HepG2 (cell line): ENCODE measurements around the gene NEU1. TPM values are rescaled to one million over a fixed set of nuclear protein-coding genes. Genes with fewer than 3 reads are reported as not detected.

ENCODE experiments used
- AKAP8 ChIP-seq: sonication (generic); formaldehyde crosslinking; IDR thresholded peaks from 2 replicates; pipeline ENCODE4 v1.5.1; 2020; ENCODE audit warnings: mild to moderate bottlenecking, missing genetic modification reagents
- BORCS8-MEF2B ChIP-seq: sonication (generic); formaldehyde crosslinking; IDR thresholded peaks from 2 replicates; pipeline ENCODE4 v1.8.0; 2022; ENCODE audit warnings: mild to moderate bottlenecking, missing genetic modification reagents
- HNF4A ChIP-seq: sonication (generic); formaldehyde crosslinking; IDR thresholded peaks from 2 replicates; pipeline ENCODE4 v1.4.0; 2020; ENCODE audit warnings: missing genetic modification reagents
- HNRNPLL ChIP-seq: fragments of 200-400 bp; formaldehyde crosslinking; IDR thresholded peaks from 2 replicates; pipeline ENCODE4 v1.6.1; 2017; ENCODE audit warnings: mild to moderate bottlenecking, low read depth, low read length; ENCODE audit not compliant: poor library complexity, severe bottlenecking
- KDM5B ChIP-seq: sonication (generic); formaldehyde crosslinking; IDR thresholded peaks from 2 replicates; pipeline ENCODE4 v1.4.0; 2020; ENCODE audit warnings: missing genetic modification reagents, mild to moderate bottlenecking, borderline replicate concordance
- KLF13 ChIP-seq: sonication (generic); formaldehyde crosslinking; IDR thresholded peaks from 2 replicates; pipeline ENCODE4 v1.4.0; 2020; ENCODE audit warnings: mild to moderate bottlenecking, missing genetic modification reagents
- SAP130 ChIP-seq: IDR thresholded peaks from 2 replicates; pipeline ENCODE4 v1.6.1; 2016; ENCODE audit warnings: low read depth
- SPEN ChIP-seq: sonication (generic); formaldehyde crosslinking; IDR thresholded peaks from 2 replicates; pipeline ENCODE4 v1.5.1; 2020; ENCODE audit warnings: low read depth, mild to moderate bottlenecking, missing genetic modification reagents
- SRF ChIP-seq: IDR thresholded peaks from 2 replicates; pipeline ENCODE4 v1.6.1; 2011; ENCODE audit warnings: mild to moderate bottlenecking, low read depth, low read length, moderate library complexity
- ZNF335 ChIP-seq: sonication (generic); formaldehyde crosslinking; IDR thresholded peaks from 2 replicates; pipeline ENCODE4 v1.4.0; 2020; ENCODE audit warnings: missing genetic modification reagents
- ZSCAN21 ChIP-seq: sonication (generic); formaldehyde crosslinking; IDR thresholded peaks from 2 replicates; pipeline ENCODE4 v1.8.0; 2022; ENCODE audit warnings: mild to moderate bottlenecking, missing genetic modification reagents, moderate library complexity, borderline replicate concordance
- polyA plus RNA-seq, 8 experiments: library from polyadenylated mRNA; depleted of rRNA in 3 of 8; stranded (reverse) in 7 of 8; unstranded in 1 of 8; fragments of >200 nt; fragmentation: Illumina TruSeq in 4 of 8; extraction: Trizol in 4 of 8; gene quantifications; 2 replicates each; pipeline versions ENCODE4 v1.2.1 to v1.2.3, GENCODE V29; 2011 to 2016; ENCODE audit warnings: low read depth in 4 of 8, missing spikeins in 1 of 8, mixed read lengths in 1 of 8; ENCODE audit not compliant: insufficient read depth in 1 of 8
- total RNA-seq, 5 experiments: library from RNA; depleted of rRNA; stranded (reverse); fragments of >200 nt; fragmentation: Illumina TruSeq; extraction: Trizol; gene quantifications; 2 replicates each; pipeline ENCODE4 v1.2.3, GENCODE V29; 2016; ENCODE audit warnings: low read depth in 1 of 5
- TF ChIP-seq, protein P1 (sequence below): sonication (generic); formaldehyde crosslinking; IDR thresholded peaks from 2 replicates; pipeline ENCODE4 v1.4.0; 2020; ENCODE audit warnings: missing genetic modification reagents; ENCODE audit errors: not compliant biosample characterization
- TF ChIP-seq, protein P2 (sequence below): sonication (generic); formaldehyde crosslinking; IDR thresholded peaks from 2 replicates; pipeline ENCODE4 v1.4.0; 2020; ENCODE audit warnings: missing genetic modification reagents
- TF ChIP-seq, protein P3 (sequence below): sonication (generic); formaldehyde crosslinking; IDR thresholded peaks from 2 replicates; pipeline ENCODE4 v1.4.0; 2020; ENCODE audit warnings: mild to moderate bottlenecking, missing genetic modification reagents
- TF ChIP-seq, protein P4 (sequence below): sonication (generic); formaldehyde crosslinking; IDR thresholded peaks from 2 replicates; pipeline ENCODE4 v1.4.0; 2020; ENCODE audit warnings: missing genetic modification reagents
- TF ChIP-seq, protein P5 (sequence below): sonication (generic); formaldehyde crosslinking; IDR thresholded peaks from 2 replicates; pipeline ENCODE4 v1.9.0; 2022; ENCODE audit warnings: missing genetic modification reagents, mild to moderate bottlenecking, borderline replicate concordance

Gene NEU1
- total and polyA plus RNA-seq, 2 of the 13 experiments (the other 11 are each of a cell fraction or from before 2014, with no cell fraction given) = 215 to 297 TPM

DNA sequence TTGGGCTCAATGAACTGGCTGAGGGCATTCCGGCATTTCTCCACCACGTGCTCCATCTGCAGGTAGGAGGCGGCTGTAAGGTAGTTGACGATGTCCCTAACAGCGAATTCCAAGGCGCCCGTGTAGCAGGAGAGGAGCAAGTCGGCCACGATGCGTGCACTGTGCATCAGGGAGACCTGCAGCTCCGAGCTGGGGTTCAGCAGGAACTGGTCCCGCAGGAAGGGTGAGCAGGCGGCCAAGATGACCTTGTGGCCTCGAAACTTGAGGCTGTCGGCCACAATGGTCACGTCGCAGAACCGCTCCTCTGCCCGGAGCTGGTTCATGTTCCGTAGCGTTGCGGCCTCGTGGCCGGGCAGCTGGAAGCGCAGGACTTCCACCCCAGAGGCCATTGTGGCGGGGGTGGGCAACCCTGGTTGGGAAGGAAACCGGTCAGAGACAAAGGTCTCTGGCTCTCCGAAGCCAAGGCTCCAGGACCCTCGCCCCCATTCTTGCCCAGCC is 38.3 kb upstream of the NEU1 start (continued):
- TF ChIP-seq AKAP8 (peak; percentile 83; the same call in 1 of the 2 replicates), ZNF335 (CRISPR knock-in tag) (no peak), HNRNPLL (peak; percentile 12), SRF (no peak), HNF4A (CRISPR knock-in tag) (0 out of 2 replicates have a peak, but pooled peaks have one; percentile 11), ZSCAN21 (CRISPR knock-in tag) (0 out of 2 replicates have a peak, but pooled peaks have one; percentile 18), KLF13 (0 out of 2 replicates have a peak, but pooled peaks have one; percentile 39), BORCS8-MEF2B (CRISPR knock-in tag) (0 out of 2 replicates have a peak, but pooled peaks have one; percentile 11), SPEN (CRISPR knock-in tag) (peak; percentile 46; the same call in 1 of the 2 replicates), SAP130 (0 out of 2 replicates have a peak, but pooled peaks have one; percentile 7), KDM5B (no peak; the same call in 1 of the 2 replicates)
- TF ChIP-seq, protein P1, sequence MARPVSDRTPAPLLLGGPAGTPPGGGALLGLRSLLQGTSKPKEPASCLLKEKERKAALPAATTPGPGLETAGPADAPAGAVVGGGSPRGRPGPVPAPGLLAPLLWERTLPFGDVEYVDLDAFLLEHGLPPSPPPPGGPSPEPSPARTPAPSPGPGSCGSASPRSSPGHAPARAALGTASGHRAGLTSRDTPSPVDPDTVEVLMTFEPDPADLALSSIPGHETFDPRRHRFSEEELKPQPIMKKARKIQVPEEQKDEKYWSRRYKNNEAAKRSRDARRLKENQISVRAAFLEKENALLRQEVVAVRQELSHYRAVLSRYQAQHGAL (CRISPR knock-in tag) = peak; percentile 57
- TF ChIP-seq, protein P2, sequence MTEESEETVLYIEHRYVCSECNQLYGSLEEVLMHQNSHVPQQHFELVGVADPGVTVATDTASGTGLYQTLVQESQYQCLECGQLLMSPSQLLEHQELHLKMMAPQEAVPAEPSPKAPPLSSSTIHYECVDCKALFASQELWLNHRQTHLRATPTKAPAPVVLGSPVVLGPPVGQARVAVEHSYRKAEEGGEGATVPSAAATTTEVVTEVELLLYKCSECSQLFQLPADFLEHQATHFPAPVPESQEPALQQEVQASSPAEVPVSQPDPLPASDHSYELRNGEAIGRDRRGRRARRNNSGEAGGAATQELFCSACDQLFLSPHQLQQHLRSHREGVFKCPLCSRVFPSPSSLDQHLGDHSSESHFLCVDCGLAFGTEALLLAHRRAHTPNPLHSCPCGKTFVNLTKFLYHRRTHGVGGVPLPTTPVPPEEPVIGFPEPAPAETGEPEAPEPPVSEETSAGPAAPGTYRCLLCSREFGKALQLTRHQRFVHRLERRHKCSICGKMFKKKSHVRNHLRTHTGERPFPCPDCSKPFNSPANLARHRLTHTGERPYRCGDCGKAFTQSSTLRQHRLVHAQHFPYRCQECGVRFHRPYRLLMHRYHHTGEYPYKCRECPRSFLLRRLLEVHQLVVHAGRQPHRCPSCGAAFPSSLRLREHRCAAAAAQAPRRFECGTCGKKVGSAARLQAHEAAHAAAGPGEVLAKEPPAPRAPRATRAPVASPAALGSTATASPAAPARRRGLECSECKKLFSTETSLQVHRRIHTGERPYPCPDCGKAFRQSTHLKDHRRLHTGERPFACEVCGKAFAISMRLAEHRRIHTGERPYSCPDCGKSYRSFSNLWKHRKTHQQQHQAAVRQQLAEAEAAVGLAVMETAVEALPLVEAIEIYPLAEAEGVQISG (CRISPR knock-in tag) = peak; percentile 39
- TF ChIP-seq, protein P3, sequence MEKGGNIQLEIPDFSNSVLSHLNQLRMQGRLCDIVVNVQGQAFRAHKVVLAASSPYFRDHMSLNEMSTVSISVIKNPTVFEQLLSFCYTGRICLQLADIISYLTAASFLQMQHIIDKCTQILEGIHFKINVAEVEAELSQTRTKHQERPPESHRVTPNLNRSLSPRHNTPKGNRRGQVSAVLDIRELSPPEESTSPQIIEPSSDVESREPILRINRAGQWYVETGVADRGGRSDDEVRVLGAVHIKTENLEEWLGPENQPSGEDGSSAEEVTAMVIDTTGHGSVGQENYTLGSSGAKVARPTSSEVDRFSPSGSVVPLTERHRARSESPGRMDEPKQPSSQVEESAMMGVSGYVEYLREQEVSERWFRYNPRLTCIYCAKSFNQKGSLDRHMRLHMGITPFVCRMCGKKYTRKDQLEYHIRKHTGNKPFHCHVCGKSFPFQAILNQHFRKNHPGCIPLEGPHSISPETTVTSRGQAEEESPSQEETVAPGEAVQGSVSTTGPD (CRISPR knock-in tag) = no peak
- TF ChIP-seq, protein P4, sequence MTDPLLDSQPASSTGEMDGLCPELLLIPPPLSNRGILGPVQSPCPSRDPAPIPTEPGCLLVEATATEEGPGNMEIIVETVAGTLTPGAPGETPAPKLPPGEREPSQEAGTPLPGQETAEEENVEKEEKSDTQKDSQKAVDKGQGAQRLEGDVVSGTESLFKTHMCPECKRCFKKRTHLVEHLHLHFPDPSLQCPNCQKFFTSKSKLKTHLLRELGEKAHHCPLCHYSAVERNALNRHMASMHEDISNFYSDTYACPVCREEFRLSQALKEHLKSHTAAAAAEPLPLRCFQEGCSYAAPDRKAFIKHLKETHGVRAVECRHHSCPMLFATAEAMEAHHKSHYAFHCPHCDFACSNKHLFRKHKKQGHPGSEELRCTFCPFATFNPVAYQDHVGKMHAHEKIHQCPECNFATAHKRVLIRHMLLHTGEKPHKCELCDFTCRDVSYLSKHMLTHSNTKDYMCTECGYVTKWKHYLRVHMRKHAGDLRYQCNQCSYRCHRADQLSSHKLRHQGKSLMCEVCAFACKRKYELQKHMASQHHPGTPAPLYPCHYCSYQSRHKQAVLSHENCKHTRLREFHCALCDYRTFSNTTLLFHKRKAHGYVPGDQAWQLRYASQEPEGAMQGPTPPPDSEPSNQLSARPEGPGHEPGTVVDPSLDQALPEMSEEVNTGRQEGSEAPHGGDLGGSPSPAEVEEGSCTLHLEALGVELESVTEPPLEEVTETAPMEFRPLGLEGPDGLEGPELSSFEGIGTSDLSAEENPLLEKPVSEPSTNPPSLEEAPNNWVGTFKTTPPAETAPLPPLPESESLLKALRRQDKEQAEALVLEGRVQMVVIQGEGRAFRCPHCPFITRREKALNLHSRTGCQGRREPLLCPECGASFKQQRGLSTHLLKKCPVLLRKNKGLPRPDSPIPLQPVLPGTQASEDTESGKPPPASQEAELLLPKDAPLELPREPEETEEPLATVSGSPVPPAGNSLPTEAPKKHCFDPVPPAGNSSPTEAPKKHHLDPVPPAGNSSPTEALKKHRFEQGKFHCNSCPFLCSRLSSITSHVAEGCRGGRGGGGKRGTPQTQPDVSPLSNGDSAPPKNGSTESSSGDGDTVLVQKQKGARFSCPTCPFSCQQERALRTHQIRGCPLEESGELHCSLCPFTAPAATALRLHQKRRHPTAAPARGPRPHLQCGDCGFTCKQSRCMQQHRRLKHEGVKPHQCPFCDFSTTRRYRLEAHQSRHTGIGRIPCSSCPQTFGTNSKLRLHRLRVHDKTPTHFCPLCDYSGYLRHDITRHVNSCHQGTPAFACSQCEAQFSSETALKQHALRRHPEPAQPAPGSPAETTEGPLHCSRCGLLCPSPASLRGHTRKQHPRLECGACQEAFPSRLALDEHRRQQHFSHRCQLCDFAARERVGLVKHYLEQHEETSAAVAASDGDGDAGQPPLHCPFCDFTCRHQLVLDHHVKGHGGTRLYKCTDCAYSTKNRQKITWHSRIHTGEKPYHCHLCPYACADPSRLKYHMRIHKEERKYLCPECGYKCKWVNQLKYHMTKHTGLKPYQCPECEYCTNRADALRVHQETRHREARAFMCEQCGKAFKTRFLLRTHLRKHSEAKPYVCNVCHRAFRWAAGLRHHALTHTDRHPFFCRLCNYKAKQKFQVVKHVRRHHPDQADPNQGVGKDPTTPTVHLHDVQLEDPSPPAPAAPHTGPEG = 0 out of 2 replicates have a peak, but pooled peaks have one; percentile 40
- TF ChIP-seq, protein P5, sequence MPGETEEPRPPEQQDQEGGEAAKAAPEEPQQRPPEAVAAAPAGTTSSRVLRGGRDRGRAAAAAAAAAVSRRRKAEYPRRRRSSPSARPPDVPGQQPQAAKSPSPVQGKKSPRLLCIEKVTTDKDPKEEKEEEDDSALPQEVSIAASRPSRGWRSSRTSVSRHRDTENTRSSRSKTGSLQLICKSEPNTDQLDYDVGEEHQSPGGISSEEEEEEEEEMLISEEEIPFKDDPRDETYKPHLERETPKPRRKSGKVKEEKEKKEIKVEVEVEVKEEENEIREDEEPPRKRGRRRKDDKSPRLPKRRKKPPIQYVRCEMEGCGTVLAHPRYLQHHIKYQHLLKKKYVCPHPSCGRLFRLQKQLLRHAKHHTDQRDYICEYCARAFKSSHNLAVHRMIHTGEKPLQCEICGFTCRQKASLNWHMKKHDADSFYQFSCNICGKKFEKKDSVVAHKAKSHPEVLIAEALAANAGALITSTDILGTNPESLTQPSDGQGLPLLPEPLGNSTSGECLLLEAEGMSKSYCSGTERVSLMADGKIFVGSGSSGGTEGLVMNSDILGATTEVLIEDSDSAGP (CRISPR knock-in tag) = no peak
